ENCODE data around the gene KLHDC1. TPM values are rescaled to one million over a fixed set of nuclear protein-coding genes. Genes with fewer than 3 reads are reported as not detected.
A peak's percentile ranks its signal among the peaks of the same experiment; 100 is the strongest.
"Not testable (repeated sequence)": the region's sequence is repeated elsewhere in the genome, so short reads cannot be mapped to it uniquely, and the experiment has no call there.

KLHDC1 gene
- total RNA-seq, 1 donor from 2014 or later, result 1.2 TPM

DNA sequence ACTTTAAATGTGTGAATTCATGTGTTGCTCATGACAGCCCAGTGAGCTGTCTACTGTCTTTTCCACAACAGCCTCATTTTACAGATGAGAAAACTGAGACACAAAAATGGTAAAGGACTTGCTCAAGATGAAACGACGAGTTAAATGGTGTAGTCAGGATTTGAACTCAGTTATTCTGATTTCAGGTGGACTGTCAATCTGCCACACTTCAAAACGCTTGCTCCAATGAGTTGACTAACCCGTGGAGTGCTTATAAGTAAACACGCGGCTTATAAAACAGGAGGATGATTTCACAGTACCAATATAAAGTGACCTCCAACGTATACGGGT is 4.3 kb upstream of the KLHDC1 start:
- no peaks in the 10 kb centered on the region for H3K27me3 ChIP-seq (ENCODE audit: insufficient read depth, low read length)
- H3K27ac ChIP-seq (ENCODE audit: low read depth, low read length), result no peak overlapping the region
- FAIRE-seq (no peak), DNase-seq (ENCODE audit: low read depth) (no peak)
- no peak overlapping the region for H3K4me3 ChIP-seq (ENCODE audit: insufficient read depth, low read depth, low read length)
- peak overlapping the region; percentile 79 for H3K9ac ChIP-seq (ENCODE audit: low read length)
- H3K9me3 ChIP-seq (ENCODE audit: insufficient read depth, low read depth, low read length), result no peaks in the 10 kb centered on the region
- H3K4me1 ChIP-seq (ENCODE audit: insufficient read depth, low read length), result peaks cover 4% of the 10 kb centered on the region
- H3K27ac Mint-ChIP-seq (ENCODE audit: unreplicated experiment), result peak overlapping the region; percentile 41
- no peaks in the 10 kb centered on the region for H3K9me3 Mint-ChIP-seq (ENCODE audit: unreplicated experiment)
- no peaks in the 10 kb centered on the region for H4K20me1 ChIP-seq (ENCODE audit: insufficient read depth, low read length)
- H3K4me3 Mint-ChIP-seq (ENCODE audit: unreplicated experiment), result peak overlapping the region; percentile 82
- TF ChIP-seq, protein P1, sequence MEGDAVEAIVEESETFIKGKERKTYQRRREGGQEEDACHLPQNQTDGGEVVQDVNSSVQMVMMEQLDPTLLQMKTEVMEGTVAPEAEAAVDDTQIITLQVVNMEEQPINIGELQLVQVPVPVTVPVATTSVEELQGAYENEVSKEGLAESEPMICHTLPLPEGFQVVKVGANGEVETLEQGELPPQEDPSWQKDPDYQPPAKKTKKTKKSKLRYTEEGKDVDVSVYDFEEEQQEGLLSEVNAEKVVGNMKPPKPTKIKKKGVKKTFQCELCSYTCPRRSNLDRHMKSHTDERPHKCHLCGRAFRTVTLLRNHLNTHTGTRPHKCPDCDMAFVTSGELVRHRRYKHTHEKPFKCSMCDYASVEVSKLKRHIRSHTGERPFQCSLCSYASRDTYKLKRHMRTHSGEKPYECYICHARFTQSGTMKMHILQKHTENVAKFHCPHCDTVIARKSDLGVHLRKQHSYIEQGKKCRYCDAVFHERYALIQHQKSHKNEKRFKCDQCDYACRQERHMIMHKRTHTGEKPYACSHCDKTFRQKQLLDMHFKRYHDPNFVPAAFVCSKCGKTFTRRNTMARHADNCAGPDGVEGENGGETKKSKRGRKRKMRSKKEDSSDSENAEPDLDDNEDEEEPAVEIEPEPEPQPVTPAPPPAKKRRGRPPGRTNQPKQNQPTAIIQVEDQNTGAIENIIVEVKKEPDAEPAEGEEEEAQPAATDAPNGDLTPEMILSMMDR (IDR thresholded peaks at IDR 0.05; ENCODE audit: insufficient read depth, low read depth, low read length), result no peak
- TF ChIP-seq EZH2 (IDR thresholded peaks at IDR 0.05; ENCODE audit: insufficient read depth, low read length), result no peak
- peak overlapping the region; percentile 100 for H2AFZ ChIP-seq (ENCODE audit: low read depth, low read length)
- no peaks in the 10 kb centered on the region for H3K27me3 Mint-ChIP-seq (ENCODE audit: low read depth, unreplicated experiment)
- no peaks in the 10 kb centered on the region for H3K36me3 ChIP-seq (ENCODE audit: insufficient read depth, low read length)
- H3K79me2 ChIP-seq (ENCODE audit: insufficient read depth, low read length), result peaks cover 15% of the 10 kb centered on the region
- H3K4me1 Mint-ChIP-seq (ENCODE audit: low read depth, unreplicated experiment), result no peaks in the 10 kb centered on the region
- no peaks in the 10 kb centered on the region for H3K36me3 Mint-ChIP-seq (ENCODE audit: low read depth, unreplicated experiment)
- peak overlapping the region; percentile 86 for H3K4me2 ChIP-seq (ENCODE audit: low read length)

DNA sequence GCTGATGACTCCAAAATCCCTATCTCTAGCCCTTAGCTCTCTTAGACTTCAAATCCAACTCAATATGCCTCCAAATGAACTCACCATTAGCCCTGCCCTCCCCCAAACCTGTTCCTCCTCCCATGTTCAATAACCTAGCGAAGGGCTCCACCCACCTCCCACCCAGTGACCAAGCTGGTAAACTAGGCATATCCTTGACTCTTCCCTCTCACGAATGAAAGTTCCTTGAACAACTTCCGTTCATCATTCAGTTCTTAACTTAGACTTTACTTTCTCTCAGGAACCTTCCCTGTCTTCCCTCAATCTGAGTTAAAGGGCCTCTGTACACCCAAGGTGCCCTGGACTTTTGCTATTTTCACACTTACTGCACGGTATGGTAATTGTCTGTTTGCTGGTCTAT is 1.9 kb upstream of the KLHDC1 start:
- no peaks in the 10 kb centered on the region for H3K36me3 ChIP-seq (ENCODE audit: insufficient read depth, low read length)
- Mint-ChIP-seq H3K36me3 (ENCODE audit: low read depth, unreplicated experiment) (no peaks in the 10 kb centered on the region), H3K27me3 (ENCODE audit: low read depth, unreplicated experiment) (no peaks in the 10 kb centered on the region), H3K27ac (ENCODE audit: unreplicated experiment) (no peak overlapping the region), H3K4me1 (ENCODE audit: low read depth, unreplicated experiment) (no peaks in the 10 kb centered on the region), H3K9me3 (ENCODE audit: unreplicated experiment) (no peaks in the 10 kb centered on the region), H3K4me3 (ENCODE audit: unreplicated experiment) (no peak overlapping the region)
- TF ChIP-seq, protein P1 (IDR thresholded peaks at IDR 0.05; ENCODE audit: insufficient read depth, low read depth, low read length), result no peak
- TF ChIP-seq EZH2 (IDR thresholded peaks at IDR 0.05; ENCODE audit: insufficient read depth, low read length), result no peak
- FAIRE-seq (no peak), DNase-seq (ENCODE audit: low read depth) (no peak)
- no peaks in the 10 kb centered on the region for H3K27me3 ChIP-seq (ENCODE audit: insufficient read depth, low read length)
- no peaks in the 10 kb centered on the region for H3K9me3 ChIP-seq (ENCODE audit: insufficient read depth, low read depth, low read length)
- peak overlapping the region; percentile 86 for H3K4me2 ChIP-seq (ENCODE audit: low read length)
- no peak overlapping the region for H2AFZ ChIP-seq (ENCODE audit: low read depth, low read length)
- no peak overlapping the region for H3K4me3 ChIP-seq (ENCODE audit: insufficient read depth, low read depth, low read length)
- H3K4me1 ChIP-seq (ENCODE audit: insufficient read depth, low read length), result peaks cover 4% of the 10 kb centered on the region
- no peaks in the 10 kb centered on the region for H4K20me1 ChIP-seq (ENCODE audit: insufficient read depth, low read length)
- H3K27ac ChIP-seq (ENCODE audit: low read depth, low read length), result no peak overlapping the region
- no peak overlapping the region for H3K9ac ChIP-seq (ENCODE audit: low read length)
- peaks cover 19% of the 10 kb centered on the region for H3K79me2 ChIP-seq (ENCODE audit: insufficient read depth, low read length)

DNA sequence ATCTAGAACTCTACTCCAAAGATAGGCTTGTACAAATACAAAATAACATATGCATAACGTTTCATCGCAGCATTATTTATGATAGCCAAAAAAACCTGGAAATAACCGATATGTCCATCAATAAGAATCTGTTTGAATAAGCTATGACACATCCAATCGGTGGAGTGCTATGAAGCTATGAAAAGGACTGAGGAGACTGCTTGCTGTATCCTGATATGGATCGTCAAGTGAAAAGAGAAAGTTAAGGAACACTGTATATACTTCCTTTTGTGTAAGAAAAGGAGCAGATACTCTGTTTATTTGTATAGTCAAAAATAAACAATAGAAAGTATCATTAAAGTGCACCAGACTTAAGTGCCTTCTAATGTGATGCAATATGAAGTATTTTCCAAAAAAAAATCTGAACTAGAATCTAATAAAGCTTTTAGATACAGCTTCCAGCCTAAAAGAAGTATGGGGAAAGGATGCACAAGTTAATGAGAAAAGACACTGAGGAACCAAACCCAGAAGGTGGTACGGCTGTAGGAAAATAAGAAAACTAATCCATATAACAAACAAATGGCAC is 645 bp upstream of the KLHDC1 start:
- no peaks in the 10 kb centered on the region for H3K9me3 Mint-ChIP-seq (ENCODE audit: unreplicated experiment)
- no peaks in the 10 kb centered on the region for H3K36me3 Mint-ChIP-seq (ENCODE audit: low read depth, unreplicated experiment)
- H3K27me3 ChIP-seq (ENCODE audit: insufficient read depth, low read length), result no peaks in the 10 kb centered on the region
- peak overlapping the region; percentile 23 for H3K27ac Mint-ChIP-seq (ENCODE audit: unreplicated experiment)
- peaks cover 8% of the 10 kb centered on the region for H3K79me2 ChIP-seq (ENCODE audit: insufficient read depth, low read length)
- H3K4me1 Mint-ChIP-seq (ENCODE audit: low read depth, unreplicated experiment), result no peaks in the 10 kb centered on the region
- H3K27ac ChIP-seq (ENCODE audit: low read depth, low read length), result peak overlapping the region; percentile 85
- peaks cover 4% of the 10 kb centered on the region for H3K4me1 ChIP-seq (ENCODE audit: insufficient read depth, low read length)
- no peaks in the 10 kb centered on the region for H3K36me3 ChIP-seq (ENCODE audit: insufficient read depth, low read length)
- H3K4me3 ChIP-seq (ENCODE audit: insufficient read depth, low read depth, low read length), result peak overlapping the region; percentile 72
- H3K9me3 ChIP-seq (ENCODE audit: insufficient read depth, low read depth, low read length), result no peaks in the 10 kb centered on the region
- peak overlapping the region; percentile 86 for H3K4me2 ChIP-seq (ENCODE audit: low read length)
- H3K4me3 Mint-ChIP-seq (ENCODE audit: unreplicated experiment), result peak overlapping the region; percentile 83
- DNase-seq (ENCODE audit: low read depth) (no peak), FAIRE-seq (no peak)
- peak overlapping the region; percentile 100 for H2AFZ ChIP-seq (ENCODE audit: low read depth, low read length)
- H3K9ac ChIP-seq (ENCODE audit: low read length), result peak overlapping the region; percentile 91
- H3K27me3 Mint-ChIP-seq (ENCODE audit: low read depth, unreplicated experiment), result no peaks in the 10 kb centered on the region
- no peaks in the 10 kb centered on the region for H4K20me1 ChIP-seq (ENCODE audit: insufficient read depth, low read length)
- TF ChIP-seq, protein P1 (IDR thresholded peaks at IDR 0.05; ENCODE audit: insufficient read depth, low read depth, low read length), result no peak
- TF ChIP-seq EZH2 (IDR thresholded peaks at IDR 0.05; ENCODE audit: insufficient read depth, low read length), result no peak

DNA sequence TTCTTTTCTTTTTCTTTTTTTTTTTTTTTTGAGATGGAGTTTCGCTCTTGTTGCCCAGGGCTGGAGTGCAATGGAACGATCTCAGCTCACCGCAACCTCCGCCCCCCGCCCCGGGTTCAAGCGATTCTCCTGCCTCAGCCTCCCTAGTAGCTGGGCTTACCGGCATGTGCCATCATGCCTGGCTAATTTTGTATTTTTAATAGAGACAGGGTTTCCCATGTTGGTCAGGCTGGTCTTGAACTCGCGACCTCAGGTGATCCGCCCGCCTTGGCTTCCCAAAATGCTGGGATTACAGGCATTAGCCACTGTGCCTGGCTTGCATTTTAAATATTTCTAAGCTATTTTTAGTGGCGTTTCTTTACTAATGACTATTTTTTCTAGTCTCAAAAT is 810 bp downstream of the KLHDC1 start:
- H3K4me1 Mint-ChIP-seq (ENCODE audit: low read depth, unreplicated experiment); H3K27ac Mint-ChIP-seq (ENCODE audit: unreplicated experiment); H3K36me3 Mint-ChIP-seq (ENCODE audit: low read depth, unreplicated experiment); H3K27me3 Mint-ChIP-seq (ENCODE audit: low read depth, unreplicated experiment); H4K20me1 ChIP-seq (ENCODE audit: insufficient read depth, low read length); H3K4me1 ChIP-seq (ENCODE audit: insufficient read depth, low read length); H3K27me3 ChIP-seq (ENCODE audit: insufficient read depth, low read length); H3K9me3 ChIP-seq (ENCODE audit: insufficient read depth, low read depth, low read length); H3K9me3 Mint-ChIP-seq (ENCODE audit: unreplicated experiment); DNase-seq (ENCODE audit: low read depth); H3K79me2 ChIP-seq (ENCODE audit: insufficient read depth, low read length); H3K36me3 ChIP-seq (ENCODE audit: insufficient read depth, low read length); FAIRE-seq: not testable (repeated sequence)
- Histone ChIP-seq H3K4me2 (ENCODE audit: low read length) (peak overlapping the region; percentile 86), H3K27ac (ENCODE audit: low read depth, low read length) (peak overlapping the region; percentile 85), H2AFZ (ENCODE audit: low read depth, low read length) (peak overlapping the region; percentile 100), H3K4me3 (ENCODE audit: insufficient read depth, low read depth, low read length) (peak overlapping the region; percentile 72), H3K9ac (ENCODE audit: low read length) (peak overlapping the region; percentile 91)
- H3K4me3 Mint-ChIP-seq (ENCODE audit: unreplicated experiment), result peak overlapping the region; percentile 74

Data from astrocyte (in vitro differentiated cells and primary cell).